H9 (cell line): ENCODE results near the gene CHCHD10. TPM values are rescaled to one million over a fixed set of nuclear protein-coding genes. Genes with fewer than 3 reads are reported as not detected.

Experiments
- DNase-seq: peaks from one replicate; pipeline ENCODE4 v3.0.0-alpha.2; 2017
- H2AFZ ChIP-seq: one replicate; pipeline ENCODE4 v1.6.1; 2013; ENCODE audit warnings: mild to moderate bottlenecking, low read length, control low read depth, moderate library complexity
- H2AK5ac ChIP-seq: 2 replicates; pipeline ENCODE4 v1.6.1; 2013; ENCODE audit warnings: low read length, control low read depth, mixed read lengths; ENCODE audit not compliant: insufficient read length
- H2BK120ac ChIP-seq: one replicate; pipeline ENCODE4 v1.6.1; 2013; ENCODE audit warnings: low read depth, mild to moderate bottlenecking, low read length, control low read depth, inconsistent platforms; ENCODE audit not compliant: poor library complexity, severe bottlenecking
- H2BK12ac ChIP-seq: 2 replicates; pipeline ENCODE4 v1.6.1; 2013; ENCODE audit warnings: low read length, control low read depth, mixed read lengths, low read depth; ENCODE audit not compliant: insufficient read length
- H2BK15ac ChIP-seq: 2 replicates; pipeline ENCODE4 v1.6.1; 2013; ENCODE audit warnings: low read depth, low read length, control low read depth
- H2BK20ac ChIP-seq: one replicate; pipeline ENCODE4 v1.6.1; 2013; ENCODE audit warnings: low read depth, mild to moderate bottlenecking, low read length, control low read depth, inconsistent platforms; ENCODE audit not compliant: poor library complexity, severe bottlenecking
- H2BK5ac ChIP-seq: 2 replicates; pipeline ENCODE4 v1.6.1; 2013; ENCODE audit warnings: low read length, control low read depth, mixed read lengths; ENCODE audit not compliant: insufficient read length
- H3K14ac ChIP-seq: 2 replicates; pipeline ENCODE4 v1.6.1; 2013; ENCODE audit warnings: low read length, control low read depth; ENCODE audit not compliant: insufficient read depth
- H3K18ac ChIP-seq: 2 replicates; pipeline ENCODE4 v1.6.1; 2013; ENCODE audit warnings: low read depth, mild to moderate bottlenecking, mixed read lengths, low read length, control low read depth; ENCODE audit not compliant: insufficient read length
- H3K23ac ChIP-seq: 2 replicates; pipeline ENCODE4 v1.6.1; 2013; ENCODE audit warnings: low read length, control low read depth, mixed read lengths, low read depth; ENCODE audit not compliant: insufficient read length
- H3K23me2 ChIP-seq: 2 replicates; pipeline ENCODE4 v1.6.1; 2013; ENCODE audit warnings: low read depth, mild to moderate bottlenecking, mixed read lengths, low read length, control low read depth; ENCODE audit not compliant: insufficient read length, poor library complexity, severe bottlenecking
- H3K27ac ChIP-seq: 2 replicates; pipeline ENCODE4 v1.5.1; 2013; ENCODE audit warnings: low read length, control low read depth, mixed read lengths, low read depth; ENCODE audit not compliant: insufficient read length
- H3K27me3 ChIP-seq: 2 replicates; pipeline ENCODE4 v1.6.1; 2013; ENCODE audit warnings: low read length, control low read depth, inconsistent platforms; ENCODE audit not compliant: insufficient read depth
- H3K4ac ChIP-seq: 2 replicates; pipeline ENCODE4 v1.6.1; 2013; ENCODE audit warnings: low read depth, mild to moderate bottlenecking, control low read depth, inconsistent platforms, low read length, moderate library complexity
- H3K4me1 ChIP-seq: 2 replicates; pipeline ENCODE4 v1.6.1; 2013; ENCODE audit warnings: low read length, control low read depth, inconsistent platforms; ENCODE audit not compliant: insufficient read depth
- H3K4me2 ChIP-seq: 2 replicates; pipeline ENCODE4 v1.6.1; 2013; ENCODE audit warnings: low read length, control low read depth, mixed read lengths; ENCODE audit not compliant: insufficient read length, insufficient read depth
- H3K56ac ChIP-seq: 2 replicates; pipeline ENCODE4 v1.6.1; 2013; ENCODE audit warnings: low read depth, mild to moderate bottlenecking, mixed read lengths, low read length, control low read depth; ENCODE audit not compliant: insufficient read length
- H3K79me1 ChIP-seq: 2 replicates; pipeline ENCODE4 v1.6.1; 2013; ENCODE audit warnings: low read depth, mild to moderate bottlenecking, moderate library complexity, low read length, control low read depth, inconsistent platforms; ENCODE audit not compliant: insufficient read depth, poor library complexity, severe bottlenecking
- H3K79me2 ChIP-seq: 2 replicates; pipeline ENCODE4 v1.6.1; 2013; ENCODE audit warnings: low read length, control low read depth, inconsistent platforms; ENCODE audit not compliant: insufficient read depth
- H3K9ac ChIP-seq: 2 replicates; pipeline ENCODE4 v1.6.1; 2013; ENCODE audit warnings: low read length, control low read depth, mixed read lengths; ENCODE audit not compliant: insufficient read length; ENCODE audit errors: extremely low read depth
- H3K9me3 ChIP-seq: one replicate; pipeline ENCODE4 v1.6.1; 2013; ENCODE audit warnings: low read depth, low read length, inconsistent platforms; ENCODE audit not compliant: control insufficient read depth
- H3T11ph ChIP-seq: one replicate; pipeline ENCODE4 v1.6.1; 2013; ENCODE audit warnings: mild to moderate bottlenecking, low read length, control low read depth, inconsistent platforms
- H4K20me1 ChIP-seq: one replicate; pipeline ENCODE4 v1.6.1; 2013; ENCODE audit not compliant: control insufficient read depth, insufficient read length, insufficient read depth
- H4K5ac ChIP-seq: 2 replicates; pipeline ENCODE4 v1.6.1; 2013; ENCODE audit warnings: low read depth, mild to moderate bottlenecking, mixed read lengths, low read length, control low read depth; ENCODE audit not compliant: insufficient read length
- H4K8ac ChIP-seq: replicated peaks from 2 replicates; pipeline ENCODE4 v1.6.1; 2013; ENCODE audit warnings: low read length, control low read depth, mixed read lengths, low read depth; ENCODE audit not compliant: insufficient read length
- H4K91ac ChIP-seq: 2 replicates; pipeline ENCODE4 v1.6.1; 2013; ENCODE audit warnings: low read depth, mild to moderate bottlenecking, moderate library complexity, mixed read lengths, low read length, control low read depth; ENCODE audit not compliant: insufficient read length
- H3K27ac Mint-ChIP-seq, 3 experiments: 2 replicates in 2 of 3; 3 replicates in 1 of 3; pipeline ENCODE4 v1.8.0; 2020 to 2021; ENCODE audit warnings: mixed read lengths in 3 of 3, mild to moderate bottlenecking in 1 of 3, moderate library complexity in 1 of 3
- H3K27me3 Mint-ChIP-seq: 2 replicates; pipeline ENCODE4 v1.8.0; 2021; ENCODE audit warnings: low read depth, mild to moderate bottlenecking, moderate library complexity, mixed read lengths
- H3K36me3 Mint-ChIP-seq, 3 experiments: 2 replicates in 2 of 3; 3 replicates in 1 of 3; pipeline ENCODE4 v1.8.0; 2020 to 2021; ENCODE audit warnings: low read depth in 3 of 3, mixed read lengths in 3 of 3; ENCODE audit not compliant: insufficient read depth in 1 of 3
- H3K4me1 Mint-ChIP-seq, 2 experiments: 2 replicates each; pipeline ENCODE4 v1.8.0; 2020; ENCODE audit warnings: mixed read lengths in 2 of 2
- H3K4me3 Mint-ChIP-seq, 2 experiments: 2 replicates in 1 of 2; 3 replicates in 1 of 2; pipeline ENCODE4 v1.8.0; 2020 to 2021; ENCODE audit warnings: mild to moderate bottlenecking in 2 of 2, mixed read lengths in 2 of 2, moderate library complexity in 1 of 2
- H3K9me3 Mint-ChIP-seq, 2 experiments: 2 replicates in 1 of 2; 3 replicates in 1 of 2; pipeline ENCODE4 v1.8.0; 2020; ENCODE audit warnings: mild to moderate bottlenecking in 2 of 2, mixed read lengths in 2 of 2, moderate library complexity in 1 of 2
- CTCF ChIP-seq: fragments of 200-600 bp; sonication (generic); conservative IDR thresholded peaks from 3 replicates; pipeline ENCODE4 v1.8.0; 2021; ENCODE audit warnings: antibody characterized with exemption, mild to moderate bottlenecking
- WGBS: extraction: QIAGEN DNeasy Blood & Tissue Kit; methylation state at CpG from one replicate; pipeline ENCODE4 v1.1.7; 2013; ENCODE audit warnings: missing lambda C conversion rate, low lambda C conversion rate, mixed read lengths; ENCODE audit not compliant: insufficient read length; ENCODE audit errors: extremely low coverage; 5-methylcytosine and 5-hydroxymethylcytosine counted together
- total RNA-seq: library from RNA; stranded (reverse); gene quantifications from 2 replicates; pipeline ENCODE4 v1.2.1, GENCODE V29; 2021

The CHCHD10 gene
- total RNA-seq, 1 experiment from 2014 or later, result 53.7 TPM

GRCh38 chr22:23806837-23807236, 39.1 kb upstream of the CHCHD10 start:
- Histone ChIP-seq H3K9ac (no peak overlapping the region), H3K9me3 (no peaks in the 10 kb centered on the region), H3K27ac (no peak overlapping the region), H3K79me1 (no peaks in the 10 kb centered on the region), H4K91ac (no peak overlapping the region), H3K23me2 (no peaks in the 10 kb centered on the region), H4K20me1 (no peaks in the 10 kb centered on the region), H3K79me2 (no peaks in the 10 kb centered on the region), H2BK15ac (no peak overlapping the region), H3K14ac (no peak overlapping the region), H2BK20ac (no peak overlapping the region), H3K23ac (no peak overlapping the region), H4K8ac (no peak overlapping the region), H3K27me3 (no peaks in the 10 kb centered on the region), H2BK12ac (no peak overlapping the region), H2BK120ac (no peak overlapping the region), H2BK5ac (no peak overlapping the region), H4K5ac (no peak overlapping the region), H2AFZ (no peak overlapping the region), H3K18ac (no peak overlapping the region), H3T11ph (no peak overlapping the region), H3K4ac (no peak overlapping the region), H2AK5ac (no peak overlapping the region), H3K4me1 (no peaks in the 10 kb centered on the region), H3K4me2 (no peak overlapping the region), H3K56ac (no peak overlapping the region)
- H3K36me3 Mint-ChIP-seq, result peaks cover 42 to 80% (median 76%) of the 10 kb centered on the region in 3 experiments
- no peaks in the 10 kb centered on the region for H3K27me3 Mint-ChIP-seq
- H3K9me3 Mint-ChIP-seq, result no peaks in the 10 kb centered on the region
- TF ChIP-seq CTCF, result no peak
- no peak overlapping the region for H3K27ac Mint-ChIP-seq
- WGBS, result no CpG with 5 or more reads among the region's 1 CpG
- DNase-seq, result no peak
- peaks cover 0 to 3% of the 10 kb centered on the region in 2 experiments; a peak in 1 of 4 replicates for H3K4me1 Mint-ChIP-seq
- H3K4me3 Mint-ChIP-seq, result no peak overlapping the region
